Liver (tissue), 3 donors: Measurements from ENCODE around the gene KCNJ18.
"Not testable (repeated sequence)": the region's sequence is repeated elsewhere in the genome, so short reads cannot be mapped to it uniquely, and the experiment has no call there.

Experiments used
- FOXA1 ChIP-seq: IDR thresholded peaks from 2 replicates; pipeline ENCODE4 v1.6.1; 2016; ENCODE audit warnings: antibody characterized with exemption
- FOXA2 ChIP-seq: IDR thresholded peaks from 2 replicates; pipeline ENCODE4 v1.6.1; 2016; ENCODE audit warnings: antibody characterized with exemption
- GABPA ChIP-seq, 2 donors: IDR thresholded peaks in 1 of 2; conservative IDR thresholded peaks in 1 of 2; 2 replicates each; pipeline ENCODE4 v1.6.1; 2016; ENCODE audit warnings: antibody characterized with exemption in 2 of 2, mild to moderate bottlenecking in 1 of 2, moderate library complexity in 1 of 2
- JUND ChIP-seq, 2 donors: IDR thresholded peaks; 2 replicates each; pipeline ENCODE4 v1.6.1; 2016; ENCODE audit warnings: antibody characterized with exemption in 2 of 2
- NR2F2 ChIP-seq: IDR thresholded peaks from 2 replicates; pipeline ENCODE4 v1.6.1; 2016; ENCODE audit warnings: antibody characterized with exemption
- RAD21 ChIP-seq, 2 donors: IDR thresholded peaks; 2 replicates each; pipeline ENCODE4 v1.6.1; 2016; ENCODE audit warnings: antibody characterized with exemption in 2 of 2, mild to moderate bottlenecking in 2 of 2
- RXRA ChIP-seq, 2 donors: IDR thresholded peaks; 2 replicates each; pipeline ENCODE4 v1.6.1; 2017 to 2018; ENCODE audit warnings: antibody characterized with exemption in 2 of 2, mild to moderate bottlenecking in 1 of 2
- SP1 ChIP-seq: IDR thresholded peaks from 2 replicates; pipeline ENCODE4 v1.6.1; 2018; ENCODE audit warnings: antibody characterized with exemption, mild to moderate bottlenecking
- TAF1 ChIP-seq: conservative IDR thresholded peaks from 2 replicates; pipeline ENCODE4 v1.6.1; 2016; ENCODE audit warnings: antibody characterized with exemption, mild to moderate bottlenecking
- YY1 ChIP-seq: IDR thresholded peaks from 2 replicates; pipeline ENCODE4 v1.6.1; 2016; ENCODE audit warnings: antibody characterized with exemption, mild to moderate bottlenecking
- TF ChIP-seq, protein P1 (sequence below): fragments of 150-350 bp; IDR thresholded peaks from 2 replicates; pipeline ENCODE4 v1.5.1; 2017; ENCODE audit warnings: improper control_type of control experiment, low read depth, low read length; ENCODE audit not compliant: missing input control
- TF ChIP-seq, protein P2 (sequence below): IDR thresholded peaks from 2 replicates; pipeline ENCODE4 v1.6.1; 2016; ENCODE audit warnings: antibody characterized with exemption
- TF ChIP-seq, protein P3 (sequence below): IDR thresholded peaks from 2 replicates; pipeline ENCODE4 v1.6.1; 2016; ENCODE audit warnings: antibody characterized with exemption, mild to moderate bottlenecking
- TF ChIP-seq, protein P4 (sequence below): IDR thresholded peaks from 2 replicates; pipeline ENCODE4 v1.6.1; 2016; ENCODE audit warnings: antibody characterized with exemption
- donor health status: healthy.
- donor health status: healthy.

DNA sequence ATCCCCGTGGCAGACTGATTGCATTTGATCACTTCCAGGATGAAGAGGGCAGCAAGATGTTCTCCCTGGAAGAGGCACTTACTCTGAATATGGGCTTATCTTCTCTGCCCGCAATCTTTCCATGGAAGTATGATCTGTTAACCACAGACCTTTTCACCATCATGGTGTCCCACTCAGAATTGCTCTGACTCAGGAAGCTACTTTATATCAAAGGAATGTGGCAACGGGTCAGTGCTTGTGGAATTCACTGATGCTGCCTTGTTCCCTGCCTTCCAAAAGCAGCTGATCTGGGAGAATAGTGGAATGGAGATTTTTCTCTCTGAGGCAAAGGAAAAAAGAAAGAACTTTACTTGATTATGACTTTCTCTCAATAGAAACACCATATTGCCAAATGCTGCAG, 23.6 kb downstream of the KCNJ18 start:
- TF ChIP-seq, protein P1, sequence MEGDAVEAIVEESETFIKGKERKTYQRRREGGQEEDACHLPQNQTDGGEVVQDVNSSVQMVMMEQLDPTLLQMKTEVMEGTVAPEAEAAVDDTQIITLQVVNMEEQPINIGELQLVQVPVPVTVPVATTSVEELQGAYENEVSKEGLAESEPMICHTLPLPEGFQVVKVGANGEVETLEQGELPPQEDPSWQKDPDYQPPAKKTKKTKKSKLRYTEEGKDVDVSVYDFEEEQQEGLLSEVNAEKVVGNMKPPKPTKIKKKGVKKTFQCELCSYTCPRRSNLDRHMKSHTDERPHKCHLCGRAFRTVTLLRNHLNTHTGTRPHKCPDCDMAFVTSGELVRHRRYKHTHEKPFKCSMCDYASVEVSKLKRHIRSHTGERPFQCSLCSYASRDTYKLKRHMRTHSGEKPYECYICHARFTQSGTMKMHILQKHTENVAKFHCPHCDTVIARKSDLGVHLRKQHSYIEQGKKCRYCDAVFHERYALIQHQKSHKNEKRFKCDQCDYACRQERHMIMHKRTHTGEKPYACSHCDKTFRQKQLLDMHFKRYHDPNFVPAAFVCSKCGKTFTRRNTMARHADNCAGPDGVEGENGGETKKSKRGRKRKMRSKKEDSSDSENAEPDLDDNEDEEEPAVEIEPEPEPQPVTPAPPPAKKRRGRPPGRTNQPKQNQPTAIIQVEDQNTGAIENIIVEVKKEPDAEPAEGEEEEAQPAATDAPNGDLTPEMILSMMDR = not testable (repeated sequence)
- TF ChIP-seq RXRA (IDR thresholded peaks at IDR 0.05); FOXA2; YY1; TAF1; JUND (IDR thresholded peaks at IDR 0.05); NR2F2; RAD21 (IDR thresholded peaks at IDR 0.05); SP1; FOXA1; GABPA (IDR thresholded peaks at IDR 0.05 in 1 of 2, conservative IDR thresholded peaks at IDR 0.05 in 1 of 2): not testable (repeated sequence)
- TF ChIP-seq, protein P2, sequence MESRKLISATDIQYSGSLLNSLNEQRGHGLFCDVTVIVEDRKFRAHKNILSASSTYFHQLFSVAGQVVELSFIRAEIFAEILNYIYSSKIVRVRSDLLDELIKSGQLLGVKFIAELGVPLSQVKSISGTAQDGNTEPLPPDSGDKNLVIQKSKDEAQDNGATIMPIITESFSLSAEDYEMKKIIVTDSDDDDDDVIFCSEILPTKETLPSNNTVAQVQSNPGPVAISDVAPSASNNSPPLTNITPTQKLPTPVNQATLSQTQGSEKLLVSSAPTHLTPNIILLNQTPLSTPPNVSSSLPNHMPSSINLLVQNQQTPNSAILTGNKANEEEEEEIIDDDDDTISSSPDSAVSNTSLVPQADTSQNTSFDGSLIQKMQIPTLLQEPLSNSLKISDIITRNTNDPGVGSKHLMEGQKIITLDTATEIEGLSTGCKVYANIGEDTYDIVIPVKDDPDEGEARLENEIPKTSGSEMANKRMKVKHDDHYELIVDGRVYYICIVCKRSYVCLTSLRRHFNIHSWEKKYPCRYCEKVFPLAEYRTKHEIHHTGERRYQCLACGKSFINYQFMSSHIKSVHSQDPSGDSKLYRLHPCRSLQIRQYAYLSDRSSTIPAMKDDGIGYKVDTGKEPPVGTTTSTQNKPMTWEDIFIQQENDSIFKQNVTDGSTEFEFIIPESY = not testable (repeated sequence)
- TF ChIP-seq, protein P3, sequence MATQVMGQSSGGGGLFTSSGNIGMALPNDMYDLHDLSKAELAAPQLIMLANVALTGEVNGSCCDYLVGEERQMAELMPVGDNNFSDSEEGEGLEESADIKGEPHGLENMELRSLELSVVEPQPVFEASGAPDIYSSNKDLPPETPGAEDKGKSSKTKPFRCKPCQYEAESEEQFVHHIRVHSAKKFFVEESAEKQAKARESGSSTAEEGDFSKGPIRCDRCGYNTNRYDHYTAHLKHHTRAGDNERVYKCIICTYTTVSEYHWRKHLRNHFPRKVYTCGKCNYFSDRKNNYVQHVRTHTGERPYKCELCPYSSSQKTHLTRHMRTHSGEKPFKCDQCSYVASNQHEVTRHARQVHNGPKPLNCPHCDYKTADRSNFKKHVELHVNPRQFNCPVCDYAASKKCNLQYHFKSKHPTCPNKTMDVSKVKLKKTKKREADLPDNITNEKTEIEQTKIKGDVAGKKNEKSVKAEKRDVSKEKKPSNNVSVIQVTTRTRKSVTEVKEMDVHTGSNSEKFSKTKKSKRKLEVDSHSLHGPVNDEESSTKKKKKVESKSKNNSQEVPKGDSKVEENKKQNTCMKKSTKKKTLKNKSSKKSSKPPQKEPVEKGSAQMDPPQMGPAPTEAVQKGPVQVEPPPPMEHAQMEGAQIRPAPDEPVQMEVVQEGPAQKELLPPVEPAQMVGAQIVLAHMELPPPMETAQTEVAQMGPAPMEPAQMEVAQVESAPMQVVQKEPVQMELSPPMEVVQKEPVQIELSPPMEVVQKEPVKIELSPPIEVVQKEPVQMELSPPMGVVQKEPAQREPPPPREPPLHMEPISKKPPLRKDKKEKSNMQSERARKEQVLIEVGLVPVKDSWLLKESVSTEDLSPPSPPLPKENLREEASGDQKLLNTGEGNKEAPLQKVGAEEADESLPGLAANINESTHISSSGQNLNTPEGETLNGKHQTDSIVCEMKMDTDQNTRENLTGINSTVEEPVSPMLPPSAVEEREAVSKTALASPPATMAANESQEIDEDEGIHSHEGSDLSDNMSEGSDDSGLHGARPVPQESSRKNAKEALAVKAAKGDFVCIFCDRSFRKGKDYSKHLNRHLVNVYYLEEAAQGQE = not testable (repeated sequence)
- TF ChIP-seq, protein P4, sequence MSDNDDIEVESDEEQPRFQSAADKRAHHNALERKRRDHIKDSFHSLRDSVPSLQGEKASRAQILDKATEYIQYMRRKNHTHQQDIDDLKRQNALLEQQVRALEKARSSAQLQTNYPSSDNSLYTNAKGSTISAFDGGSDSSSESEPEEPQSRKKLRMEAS = not testable (repeated sequence)
